ENCODE data around the gene COL23A1.

- TF ChIP-seq CTCF (IDR thresholded peaks at IDR 0.05) = no peak
- TF ChIP-seq POLR2A (IDR thresholded peaks at IDR 0.05) = no peak
Observed at GRCh38 chr5:178380541-178381074, 209.6 kb downstream of the COL23A1 start.

Data from gastroesophageal sphincter (tissue), 3 donors.